NCI-H1436 treated with DMSO at 0.1 percent for 48 hours (cell line): Measurements from ENCODE around the gene NRSN2.

ENCODE experiments used
- DNase-seq: peaks from one replicate; lab custom pipeline; 2025; lab: John Stamatoyannopoulos, UW

The NRSN2 gene

GRCh38 chr20:346640-347316 lies at the start of gene NRSN2:
Gene NRSN2 (plus strand): TSS chr20:347111. CDS start chr20:349644, 2,533 bp downstream.
- no peak for DNase-seq

GRCh38 chr20:297925-298775 lies 48.8 kb upstream of the NRSN2 start:
- no peak for DNase-seq

- no peak for DNase-seq
Observed at GRCh38 chr20:298776-299391, 48.0 kb upstream of the NRSN2 start.

GRCh38 chr20:300345-300990 lies 46.4 kb upstream of the NRSN2 start:
- DNase-seq: no peak

GRCh38 chr20:301886-302848 lies 44.7 kb upstream of the NRSN2 start:
- no peak for DNase-seq

GRCh38 chr20:305745-306144 lies 41.2 kb upstream of the NRSN2 start:
- DNase-seq: no peak

- no peak for DNase-seq
Observed at GRCh38 chr20:308427-309038, 38.4 kb upstream of the NRSN2 start.

GRCh38 chr20:309306-309840 lies 37.5 kb upstream of the NRSN2 start:
- no peak for DNase-seq

GRCh38 chr20:309841-310644 lies 36.9 kb upstream of the NRSN2 start:
- DNase-seq: peak; percentile 95

- DNase-seq: no peak
Observed at GRCh38 chr20:310645-311044, 36.3 kb upstream of the NRSN2 start.

GRCh38 chr20:311609-312008 lies 35.3 kb upstream of the NRSN2 start:
- DNase-seq: no peak

- no peak for DNase-seq
Observed at GRCh38 chr20:312067-312466, 34.8 kb upstream of the NRSN2 start.

GRCh38 chr20:312866-313265 lies 34.0 kb upstream of the NRSN2 start:
- no peak for DNase-seq

GRCh38 chr20:313402-313801 lies 33.5 kb upstream of the NRSN2 start:
- no peak for DNase-seq

- DNase-seq: no peak
Observed at GRCh38 chr20:313948-314347, 33.0 kb upstream of the NRSN2 start.

- no peak for DNase-seq
Observed at GRCh38 chr20:316316-317068, 30.4 kb upstream of the NRSN2 start.

GRCh38 chr20:324177-325044 lies 22.5 kb upstream of the NRSN2 start:
- peak; percentile 57 for DNase-seq
